ENCODE measurements around the gene DSC1. TPM values are rescaled to one million over a fixed set of nuclear protein-coding genes. Genes with fewer than 3 reads are reported as not detected.

The DSC1 gene
- total and polyA plus RNA-seq, 2 of the 4 experiments (the other 2 are of a cell fraction), result not detected

DNA sequence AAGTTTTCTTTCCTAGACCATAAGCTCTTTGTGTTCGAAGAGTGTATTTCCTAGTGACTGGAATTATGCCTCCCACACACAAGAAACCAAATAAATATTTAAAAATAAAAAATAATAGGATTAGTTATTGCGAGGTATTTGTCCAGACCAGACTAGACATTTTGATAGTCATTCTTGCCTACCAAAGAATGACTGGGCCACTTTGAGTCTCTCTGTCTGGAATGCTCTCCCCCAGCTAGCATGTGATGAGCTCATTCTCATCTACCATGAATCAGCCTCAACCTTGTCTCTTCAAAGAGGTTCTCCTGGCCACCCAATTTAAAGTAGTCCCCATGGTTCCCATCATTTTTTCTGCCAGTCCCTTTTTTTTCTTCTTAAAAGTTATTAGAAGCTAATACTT, 13.9 kb upstream of the DSC1 start:
- Histone ChIP-seq H3K36me3 (ENCODE audit: control insufficient read depth, insufficient read depth, low read length) (no peaks in the 10 kb centered on the region), H2AK9ac (replicated peaks; ENCODE audit: low read depth, low read length, poor library complexity) (no peak overlapping the region), H3K9ac (ENCODE audit: low read depth, low read length) (no peak overlapping the region), H3K56ac (ENCODE audit: extremely low read depth, insufficient read depth, low read length) (no peak overlapping the region), H3K23ac (ENCODE audit: low read depth, low read length) (no peak overlapping the region), H3K79me1 (ENCODE audit: low read depth in 1 of 2, low read length in 2 of 2) (no peaks in the 10 kb centered on the region), H2AFZ (replicated peaks; ENCODE audit: low read length, poor library complexity) (no peak overlapping the region), H3K4me1 (ENCODE audit: control insufficient read depth, insufficient read depth, low read length) (no peaks in the 10 kb centered on the region), H3K18ac (ENCODE audit: low read depth, low read length) (no peak overlapping the region), H3K4ac (ENCODE audit: low read depth, low read length) (no peak overlapping the region), H3K9me1 (ENCODE audit: insufficient read depth, low read length) (no peaks in the 10 kb centered on the region), H3K9me3 (ENCODE audit: control insufficient read depth, insufficient read depth, low read length) (0 out of 2 replicates have a peak, but pooled peaks cover 2% of the 10 kb centered on the region), H4K91ac (ENCODE audit: insufficient read depth, low read depth, low read length) (no peak overlapping the region), H3K27ac (ENCODE audit: insufficient read depth, low read length) (no peak overlapping the region), H4K8ac (ENCODE audit: low read depth in 2 of 2, low read length in 2 of 2) (no peak overlapping the region), H3K27me3 (ENCODE audit: control insufficient read depth, insufficient read depth, low read length) (no peaks in the 10 kb centered on the region), H2AK5ac (ENCODE audit: low read depth, low read length) (no peak overlapping the region), H2BK5ac (ENCODE audit: low read depth, low read length, poor library complexity, severe bottlenecking) (no peak overlapping the region), H3K4me3 (ENCODE audit: insufficient read depth, low read depth, low read length) (no peak overlapping the region), H3K4me2 (ENCODE audit: low read depth, low read length) (no peak overlapping the region), H4K20me1 (ENCODE audit: insufficient read depth, low read length) (no peaks in the 10 kb centered on the region), H3K14ac (replicated peaks; ENCODE audit: low read depth, low read length) (no peak overlapping the region), H4K5ac (ENCODE audit: low read depth, low read length) (no peak overlapping the region), H2BK20ac (ENCODE audit: low read depth, low read length) (no peak overlapping the region), H2BK15ac (ENCODE audit: low read depth, low read length) (no peak overlapping the region), H2BK120ac (ENCODE audit: low read depth, low read length) (no peak overlapping the region)
- WGBS, 2 experiments (ENCODE audit: extremely low coverage in 2 of 2, insufficient read length in 1 of 2), result no CpG with 5 or more reads among the region's 2 CpGs
- dilution Hi-C loops (cut with HindIII; ENCODE audit: low sequenced_read_pairs, unreplicated experiment) (no loop called here), in situ Hi-C loops (cut with MboI; ENCODE audit: low sequenced_read_pairs) (no loop called here), intact Hi-C loops (cut with micrococcal nuclease) (no loop called here)
- ChIA-PET CTCF (no interaction called here), POLR2A (ENCODE audit: unreplicated experiment) (no interaction called here)
- TF ChIP-seq NFE2L2 (IDR thresholded peaks at IDR 0.05; ENCODE audit: low read depth, low read length) (no peak), POLR2A (IDR thresholded peaks at IDR 0.05; ENCODE audit: low read depth, low read length) (no peak), MAZ (IDR thresholded peaks at IDR 0.05; ENCODE audit: borderline replicate concordance, low read depth, low read length) (no peak), MAFK (IDR thresholded peaks at IDR 0.05; ENCODE audit: low read depth, low read length) (no peak), RFX5 (IDR thresholded peaks at IDR 0.05; ENCODE audit: low read depth, low read length) (no peak), FOS (IDR thresholded peaks at IDR 0.05; ENCODE audit: low read depth, low read length) (no peak)
- TF ChIP-seq, protein P1, sequence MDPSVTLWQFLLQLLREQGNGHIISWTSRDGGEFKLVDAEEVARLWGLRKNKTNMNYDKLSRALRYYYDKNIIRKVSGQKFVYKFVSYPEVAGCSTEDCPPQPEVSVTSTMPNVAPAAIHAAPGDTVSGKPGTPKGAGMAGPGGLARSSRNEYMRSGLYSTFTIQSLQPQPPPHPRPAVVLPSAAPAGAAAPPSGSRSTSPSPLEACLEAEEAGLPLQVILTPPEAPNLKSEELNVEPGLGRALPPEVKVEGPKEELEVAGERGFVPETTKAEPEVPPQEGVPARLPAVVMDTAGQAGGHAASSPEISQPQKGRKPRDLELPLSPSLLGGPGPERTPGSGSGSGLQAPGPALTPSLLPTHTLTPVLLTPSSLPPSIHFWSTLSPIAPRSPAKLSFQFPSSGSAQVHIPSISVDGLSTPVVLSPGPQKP (IDR thresholded peaks at IDR 0.05; ENCODE audit: borderline replicate concordance, low read depth, low read length), result no peak
- TF ChIP-seq, protein P2, sequence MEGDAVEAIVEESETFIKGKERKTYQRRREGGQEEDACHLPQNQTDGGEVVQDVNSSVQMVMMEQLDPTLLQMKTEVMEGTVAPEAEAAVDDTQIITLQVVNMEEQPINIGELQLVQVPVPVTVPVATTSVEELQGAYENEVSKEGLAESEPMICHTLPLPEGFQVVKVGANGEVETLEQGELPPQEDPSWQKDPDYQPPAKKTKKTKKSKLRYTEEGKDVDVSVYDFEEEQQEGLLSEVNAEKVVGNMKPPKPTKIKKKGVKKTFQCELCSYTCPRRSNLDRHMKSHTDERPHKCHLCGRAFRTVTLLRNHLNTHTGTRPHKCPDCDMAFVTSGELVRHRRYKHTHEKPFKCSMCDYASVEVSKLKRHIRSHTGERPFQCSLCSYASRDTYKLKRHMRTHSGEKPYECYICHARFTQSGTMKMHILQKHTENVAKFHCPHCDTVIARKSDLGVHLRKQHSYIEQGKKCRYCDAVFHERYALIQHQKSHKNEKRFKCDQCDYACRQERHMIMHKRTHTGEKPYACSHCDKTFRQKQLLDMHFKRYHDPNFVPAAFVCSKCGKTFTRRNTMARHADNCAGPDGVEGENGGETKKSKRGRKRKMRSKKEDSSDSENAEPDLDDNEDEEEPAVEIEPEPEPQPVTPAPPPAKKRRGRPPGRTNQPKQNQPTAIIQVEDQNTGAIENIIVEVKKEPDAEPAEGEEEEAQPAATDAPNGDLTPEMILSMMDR (conservative IDR thresholded peaks at IDR 0.05; ENCODE audit: low read depth, low read length), result no peak
- BruUV-seq (replicated peaks), result no TSS peak
- ATAC-seq (ENCODE audit: low read depth), result no peak
- DNase-seq, result peak; percentile 2
